ENCODE data around the gene CHGA.

DNA sequence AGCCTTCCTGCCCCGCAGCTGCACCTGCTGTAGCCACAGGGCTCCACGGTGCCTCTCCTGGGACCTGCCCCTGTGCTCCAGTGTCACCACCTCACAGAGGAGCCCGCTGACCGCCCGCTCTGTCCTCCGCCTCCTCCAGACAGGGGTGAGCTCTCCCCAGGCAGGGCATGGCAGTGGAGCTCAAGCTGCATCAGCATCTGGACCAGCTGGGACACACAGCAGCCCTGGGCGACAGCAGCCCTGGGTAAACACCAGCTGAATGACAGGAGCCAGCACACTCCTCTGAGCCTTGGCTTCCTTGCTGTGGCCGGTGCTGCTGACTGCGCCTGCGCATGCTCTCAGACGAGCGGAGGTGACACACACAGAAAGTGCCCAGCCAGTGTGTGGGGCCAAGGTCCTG lies 22.0 kb downstream of the CHGA start:
- TF ChIP-seq POLR2AphosphoS5 (IDR thresholded peaks at IDR 0.05; ENCODE audit: low read depth, low read length) (no peak), CEBPB (IDR thresholded peaks at IDR 0.05; ENCODE audit: low read depth) (no peak), POLR2A (IDR thresholded peaks at IDR 0.05; ENCODE audit: borderline replicate concordance, extremely low read depth, insufficient read depth, insufficient read length) (no peak), TCF7L2 (IDR thresholded peaks at IDR 0.05; ENCODE audit: borderline replicate concordance, extremely low read depth, insufficient read depth, insufficient read length) (no peak), ZNF274 (IDR thresholded peaks at IDR 0.05; ENCODE audit: low read depth, low read length) (no peak), EZH2 (IDR thresholded peaks at IDR 0.05) (no peak), REST (IDR thresholded peaks at IDR 0.05; ENCODE audit: low read depth) (no peak), SRF (IDR thresholded peaks at IDR 0.05; ENCODE audit: low read depth) (no peak), EGR1 (IDR thresholded peaks at IDR 0.05; ENCODE audit: low read depth) (no peak)
- TF ChIP-seq, protein P1, sequence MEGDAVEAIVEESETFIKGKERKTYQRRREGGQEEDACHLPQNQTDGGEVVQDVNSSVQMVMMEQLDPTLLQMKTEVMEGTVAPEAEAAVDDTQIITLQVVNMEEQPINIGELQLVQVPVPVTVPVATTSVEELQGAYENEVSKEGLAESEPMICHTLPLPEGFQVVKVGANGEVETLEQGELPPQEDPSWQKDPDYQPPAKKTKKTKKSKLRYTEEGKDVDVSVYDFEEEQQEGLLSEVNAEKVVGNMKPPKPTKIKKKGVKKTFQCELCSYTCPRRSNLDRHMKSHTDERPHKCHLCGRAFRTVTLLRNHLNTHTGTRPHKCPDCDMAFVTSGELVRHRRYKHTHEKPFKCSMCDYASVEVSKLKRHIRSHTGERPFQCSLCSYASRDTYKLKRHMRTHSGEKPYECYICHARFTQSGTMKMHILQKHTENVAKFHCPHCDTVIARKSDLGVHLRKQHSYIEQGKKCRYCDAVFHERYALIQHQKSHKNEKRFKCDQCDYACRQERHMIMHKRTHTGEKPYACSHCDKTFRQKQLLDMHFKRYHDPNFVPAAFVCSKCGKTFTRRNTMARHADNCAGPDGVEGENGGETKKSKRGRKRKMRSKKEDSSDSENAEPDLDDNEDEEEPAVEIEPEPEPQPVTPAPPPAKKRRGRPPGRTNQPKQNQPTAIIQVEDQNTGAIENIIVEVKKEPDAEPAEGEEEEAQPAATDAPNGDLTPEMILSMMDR (IDR thresholded peaks at IDR 0.05 in 2 of 3, conservative IDR thresholded peaks at IDR 0.05 in 1 of 3; ENCODE audit: borderline replicate concordance in 1 of 3, insufficient read depth in 1 of 3, low read depth in 2 of 3, low read length in 2 of 3) = no peak
- TF ChIP-seq, protein P2, sequence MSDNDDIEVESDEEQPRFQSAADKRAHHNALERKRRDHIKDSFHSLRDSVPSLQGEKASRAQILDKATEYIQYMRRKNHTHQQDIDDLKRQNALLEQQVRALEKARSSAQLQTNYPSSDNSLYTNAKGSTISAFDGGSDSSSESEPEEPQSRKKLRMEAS (IDR thresholded peaks at IDR 0.05) = no peak

Measured in HCT116 (cell line).